GM18520 (cell line): ENCODE data around the gene PDILT.

Experiments
- ATAC-seq: cut with Tn5 transposase; IDR thresholded peaks from one replicate; pipeline ENCODE4 v1.9.1; 2021; ENCODE audit not compliant: unreplicated experiment

The PDILT gene

GRCh38 chr16:20372701-20373100, 31.8 kb downstream of the PDILT start:
- no peak for ATAC-seq

DNA sequence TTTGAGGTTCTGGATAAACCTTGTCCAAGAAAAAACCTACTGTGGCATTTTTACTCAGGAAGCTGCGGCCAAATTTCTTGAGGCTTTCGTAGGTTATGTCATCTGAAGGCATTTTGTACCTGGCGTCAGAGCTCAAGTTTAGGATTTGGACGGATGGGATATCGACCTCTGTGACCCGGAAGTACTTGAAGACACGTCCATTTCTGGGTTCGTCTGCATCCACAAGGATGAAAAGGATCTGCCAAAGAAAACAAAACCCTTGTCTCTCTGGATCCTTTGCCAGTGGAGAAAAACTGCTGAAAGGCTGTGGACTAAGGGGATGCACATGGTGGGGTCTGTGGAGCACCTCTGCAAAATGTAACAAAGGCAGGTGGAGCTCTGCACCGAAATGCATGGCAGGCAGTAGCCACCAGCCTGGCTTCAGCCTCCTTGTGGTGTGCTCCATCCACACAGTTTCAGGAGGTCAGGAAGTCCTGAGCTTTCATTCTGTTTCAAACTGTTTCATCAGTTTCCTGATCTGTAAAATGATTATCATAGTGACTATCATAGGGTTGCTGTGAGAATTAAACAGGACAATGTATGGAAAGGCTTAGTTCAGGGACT, 35.0 kb downstream of the PDILT start:
- ATAC-seq = no peak

- ATAC-seq = no peak
These were observed 40.5 kb downstream of the PDILT start for GRCh38 chr16:20364051-20364450.

- no peak for ATAC-seq
These were observed 41.3 kb downstream of the PDILT start for GRCh38 chr16:20363191-20363590.

- ATAC-seq = no peak
These were observed 44.5 kb downstream of the PDILT start for GRCh38 chr16:20359997-20360396.

- ATAC-seq = no peak
These were observed 49.3 kb downstream of the PDILT start for GRCh38 chr16:20355114-20355782.

- no peak for ATAC-seq
These were observed 51.2 kb downstream of the PDILT start for GRCh38 chr16:20353379-20353778.

DNA sequence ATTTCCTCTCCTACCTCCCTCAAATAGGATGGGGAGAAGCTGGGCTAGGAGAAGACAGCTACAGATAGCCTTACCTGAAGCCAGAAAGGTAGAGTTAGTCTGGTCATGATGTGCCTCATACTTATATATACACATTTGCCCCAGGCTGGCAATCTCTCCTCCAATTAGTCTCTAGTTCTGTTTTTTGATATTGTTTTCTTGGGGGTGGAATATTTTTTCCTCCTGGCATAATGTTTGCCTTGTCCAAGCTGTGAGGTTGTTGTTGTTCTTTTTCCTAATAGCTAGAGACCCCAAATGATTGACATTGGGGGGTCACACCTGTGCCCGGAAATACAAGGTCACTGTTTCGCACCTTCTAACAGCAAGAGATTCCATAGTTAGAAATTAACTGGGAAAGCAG, 51.9 kb downstream of the PDILT start, which contains the start of gene UMOD:
Gene UMOD, minus strand, starts transcription at position 101 of the 400 bp plus-strand sequence. CDS start 1,978 bp downstream, outside the sequence.
- ATAC-seq = no peak

DNA sequence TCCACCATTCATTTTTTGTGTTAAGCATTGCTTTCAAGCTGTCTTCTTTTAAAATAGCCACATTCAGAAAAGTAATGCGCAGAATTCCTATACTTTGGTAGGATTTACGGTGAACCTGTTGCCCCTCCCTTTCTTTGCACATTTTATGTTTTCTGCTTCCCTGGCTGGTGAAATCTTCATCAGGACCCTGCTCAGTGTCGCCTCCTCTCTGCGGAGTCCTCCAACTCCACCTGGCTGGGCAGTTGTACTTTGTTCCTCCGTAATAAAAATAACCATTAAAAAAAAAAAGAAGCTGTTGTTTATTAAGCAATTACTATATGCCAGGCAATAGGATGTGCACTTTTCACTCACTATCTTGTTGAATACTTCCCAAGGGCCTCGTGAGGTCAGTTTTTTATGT, 54.9 kb downstream of the PDILT start:
- no peak for ATAC-seq

GRCh38 chr16:20348365-20349185, 56.0 kb downstream of the PDILT start:
- ATAC-seq = no peak

DNA sequence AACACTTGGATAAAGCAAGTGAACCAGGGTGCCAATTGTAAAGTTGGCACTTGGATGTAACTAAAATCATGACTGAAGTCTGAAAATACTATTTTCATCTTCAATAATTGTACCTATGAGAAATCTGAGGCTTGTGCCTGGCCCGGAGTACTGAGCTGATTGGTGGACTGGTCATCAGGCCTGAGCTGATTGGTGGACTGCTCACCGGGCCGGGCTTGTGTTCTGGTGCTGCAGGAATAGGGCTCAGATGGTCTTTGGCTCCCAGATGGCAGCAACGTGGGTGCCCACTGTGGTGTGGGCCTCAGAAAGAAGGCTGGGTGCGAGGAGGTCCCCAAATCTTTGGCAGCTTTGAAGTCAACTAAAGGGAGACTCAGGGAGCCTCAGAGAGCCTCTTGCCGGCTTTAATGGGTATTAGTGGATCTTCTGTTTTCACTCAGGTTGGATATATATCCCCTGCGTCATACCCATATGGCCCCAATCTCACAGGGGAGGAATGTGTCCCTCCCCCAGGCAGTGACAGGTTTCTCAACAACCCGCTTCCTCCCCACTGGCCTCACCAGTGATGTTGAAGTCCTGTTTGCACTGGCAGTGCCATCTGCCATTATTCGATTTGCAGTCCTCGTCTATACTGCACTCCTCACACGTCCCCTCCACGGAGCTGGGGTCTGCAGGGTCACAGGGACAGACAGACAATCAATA, 56.7 kb downstream of the PDILT start:
- no peak for ATAC-seq

DNA sequence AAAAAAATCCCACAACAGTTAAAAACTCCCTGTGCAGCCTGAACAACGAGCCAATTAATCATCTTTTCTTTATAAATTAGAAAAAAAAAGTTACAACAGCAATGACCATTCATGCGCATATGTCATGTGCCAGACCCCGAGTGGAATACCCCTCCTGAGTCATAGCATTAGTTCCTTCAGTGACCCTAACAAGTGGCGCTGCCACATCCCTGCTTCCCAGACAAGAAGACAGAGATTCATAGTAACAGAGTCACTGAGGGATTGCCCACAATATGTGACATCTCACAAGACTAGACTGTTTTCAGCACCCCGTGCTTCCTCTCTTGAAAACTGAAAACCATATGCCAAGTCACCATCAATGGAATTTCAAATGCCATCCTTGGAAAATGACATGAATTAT, 59.9 kb downstream of the PDILT start:
- no peak for ATAC-seq

DNA sequence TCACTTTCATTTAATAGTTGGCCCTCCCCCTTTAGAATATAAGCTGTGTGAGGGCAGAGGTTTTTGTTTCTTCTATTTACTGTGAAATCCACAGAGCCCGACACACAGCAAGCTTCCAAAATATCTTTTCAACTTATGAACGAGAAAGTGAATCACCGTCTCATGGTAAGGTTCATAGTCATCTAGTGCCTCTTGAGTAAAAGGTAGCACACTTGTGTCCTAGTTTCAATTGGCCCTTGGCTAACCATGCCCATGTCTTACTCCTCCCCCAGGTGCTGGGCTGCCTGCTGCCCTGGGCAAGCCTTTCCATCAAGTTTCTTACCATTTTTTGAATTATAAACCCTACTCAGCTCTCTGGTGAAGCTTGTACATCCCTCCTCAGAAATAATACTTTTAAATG, 64.8 kb downstream of the PDILT start:
- ATAC-seq = no peak

DNA sequence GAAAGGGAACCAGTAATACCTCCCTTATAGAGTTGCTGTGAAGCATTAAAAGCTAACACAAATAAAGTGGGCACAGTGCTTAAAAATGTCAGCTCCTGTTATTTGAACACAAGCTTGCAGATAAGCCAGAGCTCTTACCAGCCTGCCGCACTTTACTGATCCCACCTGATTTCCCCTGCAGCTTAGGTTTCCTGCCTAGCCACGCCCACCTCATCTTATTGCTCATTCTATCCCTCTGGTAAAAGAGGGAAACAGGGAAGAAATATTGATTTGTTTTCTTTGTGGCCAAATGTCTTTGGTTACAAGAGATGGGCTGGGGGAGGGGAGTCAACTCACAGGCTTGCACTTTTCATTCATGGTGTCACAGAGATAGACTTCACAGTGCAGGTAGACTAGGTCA, 67.6 kb downstream of the PDILT start:
- ATAC-seq = no peak

DNA sequence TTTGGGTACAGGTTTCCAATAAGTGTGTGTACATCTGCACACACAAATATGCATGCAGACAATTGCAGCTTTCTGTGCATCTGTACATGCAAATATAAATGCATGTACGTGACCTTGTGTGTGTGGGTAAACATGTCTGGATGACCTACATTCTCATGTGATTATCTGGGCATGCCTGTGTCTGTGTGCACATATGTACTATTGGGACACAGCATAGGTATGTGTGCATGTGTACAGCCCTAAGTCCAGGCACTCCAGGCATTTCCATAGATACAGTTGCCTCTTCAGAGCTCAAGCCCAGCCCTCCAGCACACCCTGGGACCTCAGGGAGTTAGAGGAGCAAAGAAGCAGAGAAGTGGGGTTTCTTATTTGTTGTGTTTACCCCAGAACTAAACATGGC, 70.1 kb downstream of the PDILT start:
- no peak for ATAC-seq

GRCh38 chr16:20333120-20333519, 71.4 kb downstream of the PDILT start:
- ATAC-seq = no peak

DNA sequence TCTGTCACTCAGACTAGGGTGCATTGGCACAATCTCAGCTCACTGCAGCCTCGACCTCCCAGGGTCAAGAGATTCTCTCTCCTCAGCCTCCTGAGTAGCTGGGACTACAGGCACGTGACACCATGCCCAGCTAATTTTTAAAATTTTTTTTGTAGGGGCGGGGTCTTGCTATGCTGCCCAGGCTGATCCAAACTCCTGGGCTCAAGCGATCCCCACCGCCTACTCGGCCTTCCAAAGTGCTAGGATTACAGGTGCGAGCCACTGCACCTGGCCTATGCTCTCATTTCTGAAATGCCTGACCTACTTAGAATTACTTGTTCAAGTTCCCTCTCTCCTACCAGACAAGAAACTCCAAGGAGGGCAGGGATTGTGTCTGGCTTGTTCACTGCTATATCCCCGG, 72.1 kb downstream of the PDILT start:
- no peak for ATAC-seq

DNA sequence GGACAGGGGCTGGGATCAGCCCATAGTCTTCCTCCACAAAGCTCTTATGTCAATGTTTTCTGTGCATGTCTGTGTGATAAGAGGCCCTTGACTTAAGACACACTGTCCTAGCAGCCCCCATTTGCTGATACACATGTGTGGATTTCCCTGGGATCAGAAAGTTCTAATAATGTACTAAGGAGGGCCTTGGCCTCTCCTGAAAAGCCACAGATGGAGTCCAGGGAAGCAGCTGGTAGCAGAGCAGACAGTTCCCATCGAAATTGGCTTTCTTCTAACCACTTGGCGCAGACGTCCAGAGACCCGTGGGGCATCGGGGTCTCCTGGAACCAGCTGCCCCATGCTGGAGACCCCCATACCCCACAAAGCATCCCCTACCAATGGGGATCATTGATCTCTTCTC, 72.9 kb downstream of the PDILT start:
- no peak for ATAC-seq

DNA sequence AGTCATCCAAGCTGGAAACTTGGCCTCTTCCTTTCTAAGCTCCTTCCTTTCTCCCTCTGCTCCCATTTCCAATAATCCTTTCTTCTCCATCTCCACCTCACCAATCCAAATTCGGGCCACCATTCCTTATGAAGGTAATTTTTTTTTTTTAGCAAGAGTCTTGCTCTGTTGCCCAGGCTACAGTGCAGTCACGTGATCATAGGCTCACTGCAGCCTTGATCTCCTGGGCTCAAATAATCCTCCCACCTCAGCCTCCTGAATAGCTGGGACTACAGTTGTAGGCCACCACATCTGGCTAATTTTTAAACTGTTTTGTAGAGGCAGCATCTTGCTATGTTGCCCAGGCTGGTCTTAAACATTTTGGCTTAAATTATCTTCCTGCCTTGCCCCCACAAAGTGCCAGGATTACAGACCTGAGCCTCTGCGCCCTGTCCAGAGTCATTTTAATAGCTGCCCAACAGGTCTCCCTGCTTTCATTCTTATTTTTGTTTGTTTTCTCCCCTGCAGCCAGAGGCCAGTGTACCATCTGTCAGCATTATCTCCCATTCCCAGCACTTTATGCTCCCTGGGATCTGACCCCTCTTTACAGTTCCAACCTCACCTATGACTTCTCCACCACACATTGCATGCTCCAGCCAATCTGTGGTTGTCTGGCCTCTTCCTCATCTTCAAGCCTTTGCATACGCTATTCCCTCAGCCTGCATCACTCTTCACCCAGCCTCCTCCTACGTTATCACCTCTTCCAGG, 75.0 kb downstream of the PDILT start:
- no peak for ATAC-seq

DNA sequence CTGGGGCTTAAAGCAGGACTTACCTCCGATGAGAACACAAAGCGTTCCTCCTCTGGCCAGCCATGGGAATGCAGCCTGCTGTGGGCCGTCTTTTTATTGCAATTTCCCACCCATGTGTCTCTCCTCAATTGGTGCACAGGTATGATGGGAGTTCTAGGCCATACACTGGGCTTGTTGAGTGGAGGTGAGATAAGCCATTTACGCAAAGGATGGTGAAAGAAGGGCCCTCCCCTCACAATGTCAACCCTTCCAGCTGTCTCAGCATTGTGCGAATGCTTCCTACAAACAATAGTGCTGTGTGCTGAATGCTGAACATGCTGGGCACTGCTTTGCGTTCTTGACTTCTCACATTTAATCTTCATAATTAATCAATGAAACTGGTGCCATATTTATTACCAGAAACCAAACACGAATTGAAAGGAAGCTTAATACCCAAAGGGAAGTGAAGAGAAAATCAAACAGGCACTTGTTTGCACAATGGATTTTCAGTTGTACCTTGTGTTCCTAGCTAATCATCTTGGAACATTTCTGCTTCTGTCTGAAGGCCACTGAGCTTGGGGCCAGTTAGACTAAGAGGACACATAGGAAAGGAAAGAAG, 77.0 kb downstream of the PDILT start, which contains the start of gene GP2:
Gene GP2, minus strand, starts transcription at position 70 of the 598 bp plus-strand sequence. CDS start 1,082 bp downstream, outside the sequence.
- no peak for ATAC-seq
